HG03469 (cell line): ENCODE measurements around the gene YTHDF1.
"Not testable (repeated sequence)": the region's sequence is repeated elsewhere in the genome, so short reads cannot be mapped to it uniquely, and the experiment has no call there.

ENCODE experiments used
- ATAC-seq: cut with Tn5 transposase; IDR thresholded peaks from one replicate; pipeline ENCODE4 v1.9.1; 2021; ENCODE audit warnings: mild to moderate bottlenecking, moderate library complexity, moderate number of reproducible peaks; ENCODE audit not compliant: unreplicated experiment

YTHDF1 gene

DNA sequence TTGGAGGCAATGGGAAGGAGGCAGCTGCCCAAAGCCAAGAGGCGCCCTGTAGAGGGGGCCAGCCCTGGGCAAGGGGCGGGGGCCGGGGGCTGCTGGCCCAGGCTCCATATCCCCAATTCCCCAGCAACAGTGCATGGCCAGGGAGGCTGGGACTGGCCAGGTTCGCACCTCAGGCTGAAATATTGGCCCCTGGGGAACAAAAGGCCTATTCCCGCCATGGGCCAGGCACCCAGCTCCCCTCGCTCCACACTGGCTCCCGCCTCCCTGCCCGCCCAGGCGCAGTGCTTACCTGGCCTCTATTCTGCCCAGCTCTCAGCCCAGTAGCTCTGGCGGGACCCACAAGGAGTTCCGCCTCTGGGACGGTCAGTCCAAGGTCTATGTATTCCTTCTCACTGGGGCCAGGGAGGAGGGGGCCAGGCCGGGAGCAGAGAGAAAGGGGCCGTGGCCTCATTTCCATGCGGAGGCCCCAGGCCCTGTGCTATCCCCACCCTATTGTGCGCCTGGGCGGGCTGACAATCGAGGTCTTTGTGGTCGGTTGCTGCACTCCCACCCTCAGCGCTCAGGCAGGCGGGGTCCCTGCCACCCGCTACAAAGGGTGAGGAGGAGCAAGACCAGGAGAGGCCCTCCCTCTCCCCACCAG, 42.3 kb downstream of the YTHDF1 start:
- ATAC-seq = no peak

DNA sequence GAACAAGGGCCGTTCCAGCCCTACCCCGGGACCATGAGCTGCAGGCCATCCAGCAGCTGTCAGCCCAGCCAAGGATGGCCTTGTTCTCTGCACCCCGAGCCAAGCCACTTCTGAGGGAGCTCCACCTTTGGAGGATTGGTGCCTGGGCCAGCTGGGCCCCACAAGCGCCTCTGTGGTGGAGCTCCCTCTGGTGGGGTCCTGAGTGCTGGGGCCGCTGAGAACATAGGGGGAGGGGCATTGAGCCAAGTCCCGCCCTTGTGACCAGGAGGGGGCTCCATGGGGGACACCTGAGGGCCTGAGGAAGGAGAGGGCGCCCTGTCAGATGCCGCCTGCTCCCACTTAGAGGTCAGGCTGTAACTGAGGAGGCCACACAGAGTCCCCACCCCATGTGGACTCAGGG, 43.2 kb downstream of the YTHDF1 start:
- ATAC-seq = no peak

DNA sequence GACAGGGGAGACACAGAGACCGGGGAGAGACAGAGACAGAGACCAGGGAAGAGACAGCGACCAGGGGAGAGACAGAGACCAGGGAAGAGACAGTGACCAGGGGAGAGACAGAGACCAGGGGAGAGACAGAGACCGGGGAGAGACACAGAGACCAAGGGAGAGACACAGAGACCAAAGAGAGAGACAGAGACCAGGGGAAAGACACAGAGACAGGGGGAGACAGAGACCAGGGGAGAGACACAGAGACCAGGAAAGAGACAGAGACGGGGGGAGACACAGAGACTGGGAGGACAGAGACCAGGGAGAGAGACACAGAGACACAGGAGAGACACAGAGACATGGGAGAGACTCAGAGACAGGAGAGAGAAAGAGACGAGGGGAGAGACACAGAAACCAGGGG, 43.9 kb downstream of the YTHDF1 start:
- ATAC-seq = no peak

DNA sequence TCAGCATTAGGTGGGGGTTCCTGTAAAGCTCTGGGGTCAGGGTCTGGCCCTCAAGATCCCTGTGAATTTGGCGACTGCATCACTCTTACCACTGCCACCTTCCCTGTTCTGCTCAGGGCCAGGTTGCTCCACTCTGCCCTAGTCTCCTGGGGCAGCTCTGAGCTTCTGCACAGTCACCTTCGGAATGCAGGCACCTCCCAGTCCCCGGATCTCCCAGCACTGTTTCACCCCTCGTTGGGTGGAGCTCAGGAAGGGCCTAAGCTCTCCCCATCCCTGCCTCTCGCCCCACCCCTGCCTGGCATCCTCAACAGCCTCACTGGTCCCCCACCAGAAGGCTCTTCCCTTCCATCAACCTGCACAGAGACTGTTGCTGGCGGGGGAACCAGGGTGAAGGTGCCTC, 46.2 kb downstream of the YTHDF1 start:
- no peak for ATAC-seq

DNA sequence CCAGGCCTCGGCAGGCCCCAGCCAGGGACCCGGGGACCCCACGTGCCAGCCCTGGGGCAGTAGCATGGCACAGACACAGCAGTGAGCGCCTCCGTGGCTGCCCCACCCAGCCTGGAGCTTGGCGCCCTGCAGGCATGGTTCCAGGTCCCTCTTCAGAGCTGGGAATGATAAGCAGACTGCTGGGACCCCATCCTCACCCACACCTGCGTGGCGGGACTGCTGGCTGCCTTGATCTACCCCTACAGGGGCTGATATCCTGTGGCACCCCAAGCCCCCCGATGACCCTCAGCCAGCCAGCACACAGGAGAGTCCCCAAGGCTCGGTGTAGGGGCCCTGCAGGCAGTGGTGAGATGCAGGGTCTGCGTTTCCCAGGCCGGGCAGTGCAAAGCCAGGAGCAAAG, 47.1 kb downstream of the YTHDF1 start:
- no peak for ATAC-seq

DNA sequence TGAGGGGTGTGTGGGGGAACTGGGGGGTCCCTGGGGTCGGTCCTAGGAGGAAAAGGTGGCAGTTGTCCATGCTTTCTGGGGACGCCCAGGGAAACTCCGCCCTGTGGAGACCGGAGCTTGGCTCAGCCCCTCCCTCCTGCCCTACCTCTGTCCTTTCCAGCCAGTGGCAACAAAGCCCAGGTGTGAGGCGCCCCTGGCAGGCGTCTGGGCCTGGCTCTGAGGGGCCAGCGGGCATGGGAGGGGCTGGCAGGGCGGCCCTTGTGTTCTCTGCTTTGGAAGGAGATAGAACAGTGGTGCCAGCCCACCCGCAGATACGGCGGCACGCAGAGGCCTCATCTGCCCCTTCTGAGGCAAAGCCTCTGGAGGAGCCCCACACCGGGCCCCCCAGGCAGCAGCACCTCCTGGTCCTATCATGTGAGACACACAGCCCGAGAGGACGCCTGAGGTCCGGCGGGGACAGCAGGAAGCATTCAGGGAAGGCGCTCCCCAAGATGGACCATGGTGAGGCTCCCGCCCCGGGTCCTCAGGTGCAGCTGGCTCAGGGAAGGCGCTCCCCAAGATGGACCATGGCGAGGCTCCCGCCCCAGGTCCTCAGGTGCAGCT, 47.9 kb downstream of the YTHDF1 start:
- no peak for ATAC-seq

DNA sequence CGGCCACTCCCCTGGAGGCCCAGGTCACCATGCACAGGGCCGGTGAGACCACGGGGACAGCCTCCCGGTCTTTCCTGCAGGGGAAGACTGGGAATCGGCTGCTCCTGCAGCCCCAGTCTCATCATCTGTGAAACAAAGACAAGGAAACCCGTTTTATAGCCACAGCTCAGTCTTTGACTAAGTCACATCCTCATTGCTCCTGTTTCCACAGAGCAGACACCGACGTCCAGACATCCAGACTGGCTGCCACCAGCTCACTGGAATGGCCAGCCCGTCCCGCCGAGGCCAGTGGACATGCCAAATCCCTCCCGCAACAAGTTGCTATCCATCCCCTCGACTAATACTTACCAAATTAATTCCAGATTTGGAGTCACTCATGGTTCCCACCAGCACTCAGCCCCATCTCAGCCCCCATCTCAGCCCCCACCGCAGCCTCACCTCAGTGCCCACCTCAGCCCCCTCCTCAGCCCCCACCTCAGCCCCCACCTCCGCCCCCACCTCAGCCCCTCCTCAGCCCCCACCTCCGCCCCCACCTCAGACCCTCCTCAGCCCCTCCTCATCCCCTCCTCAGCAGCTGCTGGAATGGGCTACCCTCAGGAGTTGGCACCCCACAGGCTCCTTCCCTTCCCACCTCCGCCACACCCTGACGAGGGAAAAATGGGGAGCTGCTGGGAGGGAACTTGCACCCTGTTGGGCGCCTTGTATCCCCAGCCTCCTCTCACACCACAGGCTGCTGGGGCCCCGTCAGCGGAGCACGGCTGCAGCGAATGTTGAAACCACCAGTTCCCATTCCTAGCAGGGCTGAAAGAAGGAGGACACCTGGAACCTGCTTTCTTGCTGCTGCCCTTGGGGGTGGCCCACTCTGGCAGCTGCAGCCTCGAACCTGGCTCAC, 48.7 kb downstream of the YTHDF1 start:
- ATAC-seq = no peak

DNA sequence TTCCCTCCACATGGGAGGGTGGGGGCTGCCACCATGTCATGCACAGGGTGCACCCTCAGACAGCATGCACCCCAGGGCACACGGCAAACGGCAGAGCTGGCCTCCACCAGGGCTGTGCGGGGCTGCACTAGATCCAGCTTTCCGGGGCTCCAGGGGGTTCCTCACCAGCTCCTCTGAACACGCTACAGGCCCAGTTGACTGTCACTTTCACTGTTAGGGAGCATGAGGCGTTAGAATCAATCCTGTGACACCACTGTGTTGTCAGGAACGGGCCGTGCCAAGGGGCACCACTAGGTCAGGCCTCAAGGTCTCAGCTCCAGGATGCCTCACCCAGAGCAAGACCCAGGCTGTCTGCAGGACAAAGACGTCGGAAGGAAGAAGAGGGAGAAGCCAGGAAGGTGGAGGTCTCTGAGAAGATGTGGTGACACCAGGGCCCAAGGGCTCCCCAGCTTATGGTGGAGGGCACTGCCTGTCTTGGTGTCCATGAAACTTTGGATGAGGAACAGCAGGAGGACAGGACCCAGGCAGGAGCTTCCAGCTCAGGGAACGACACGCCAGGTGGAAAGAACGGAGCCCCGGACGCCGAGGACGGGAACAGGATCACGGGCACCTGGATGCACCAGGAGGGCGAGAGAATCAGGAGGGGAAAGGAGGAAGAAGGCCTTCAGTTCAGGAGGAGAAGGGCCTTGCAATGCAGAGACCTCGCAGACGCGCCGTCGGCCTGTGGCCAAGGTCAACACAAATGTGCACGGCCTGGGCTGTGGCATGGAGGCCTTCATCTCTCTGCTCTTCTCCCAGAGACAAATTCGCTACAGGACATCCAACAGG, 49.5 kb downstream of the YTHDF1 start:
- ATAC-seq = no peak

DNA sequence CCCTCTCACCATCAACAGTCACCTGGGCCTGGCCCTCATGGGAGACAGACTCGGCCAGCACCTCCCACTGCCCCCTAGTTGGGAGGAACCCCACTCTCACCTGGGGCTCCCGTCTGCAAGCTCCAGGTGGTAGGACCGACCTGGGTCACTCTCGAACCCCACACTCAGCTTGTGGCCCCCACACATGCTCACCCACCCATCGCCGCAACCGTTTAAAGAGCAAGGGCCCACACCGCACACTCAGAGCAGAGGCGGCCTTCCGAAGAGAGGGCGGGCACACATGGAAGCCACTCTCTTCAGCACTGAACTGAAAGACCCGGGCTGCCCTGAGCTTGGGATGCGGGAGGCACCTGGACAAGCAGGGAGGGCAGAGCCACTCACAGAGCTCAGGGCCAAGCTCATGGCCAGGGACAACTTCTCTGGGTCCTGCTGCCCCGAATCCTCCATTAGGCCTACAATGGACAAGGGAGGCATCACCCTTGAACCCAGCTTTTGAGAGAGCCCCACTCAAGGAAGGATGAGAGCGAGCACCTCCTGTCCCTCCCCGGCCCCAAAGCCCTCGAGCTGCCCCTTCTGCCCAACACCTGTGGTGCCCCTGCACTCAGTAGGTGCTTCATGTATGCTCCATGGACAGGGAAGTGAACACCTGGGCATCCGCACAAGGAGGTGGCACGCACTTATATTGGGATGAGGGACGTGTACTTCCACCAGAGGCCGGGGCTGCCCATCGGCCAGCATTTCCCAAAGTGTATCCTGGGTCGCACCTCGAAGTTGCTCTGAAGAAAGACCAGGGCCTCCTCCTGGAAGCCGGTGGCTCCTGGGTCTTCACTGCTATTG, 50.4 kb downstream of the YTHDF1 start:
- no peak for ATAC-seq

DNA sequence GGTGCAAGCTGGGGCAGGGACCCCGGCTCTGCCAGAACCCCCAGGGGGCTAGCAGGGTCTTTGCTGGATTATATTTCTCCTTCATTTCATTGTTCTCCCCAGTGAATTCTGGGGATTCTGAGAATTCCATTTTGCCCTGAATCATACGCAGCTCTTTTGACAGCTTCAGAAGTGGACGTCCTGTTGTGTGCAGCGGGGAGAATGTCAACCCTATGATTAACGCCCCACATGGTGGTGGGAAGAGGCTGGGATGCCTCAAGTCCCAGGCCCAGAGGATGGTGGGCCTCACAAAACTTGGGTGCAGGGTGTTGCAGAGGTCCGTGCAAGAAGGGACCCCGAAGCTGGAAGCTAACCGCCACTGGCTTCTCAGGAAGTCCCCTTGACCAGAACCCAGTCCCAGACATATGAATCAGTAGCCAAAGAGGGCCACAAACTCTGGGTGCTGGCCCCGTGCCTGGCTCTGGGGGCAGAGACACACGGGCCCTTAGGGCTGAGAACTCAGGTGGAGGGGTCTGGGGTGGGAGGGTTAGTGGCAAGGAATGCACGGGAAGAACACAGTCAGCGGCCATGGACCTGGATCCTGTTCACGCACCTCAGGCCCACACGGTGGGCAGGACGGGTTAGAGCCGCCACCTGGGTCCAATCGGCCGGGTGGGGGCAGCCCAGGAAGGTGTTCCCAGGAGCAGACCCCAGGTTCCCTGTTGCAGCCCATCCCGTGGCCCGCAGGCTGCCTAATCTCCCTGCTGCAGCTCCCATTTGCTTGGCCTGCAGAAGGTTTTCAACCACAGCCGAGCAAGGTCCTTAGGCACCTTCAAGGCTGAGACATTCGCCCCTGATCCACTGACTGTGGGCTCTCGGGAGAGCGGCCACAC, 51.2 kb downstream of the YTHDF1 start:
- ATAC-seq = no peak

DNA sequence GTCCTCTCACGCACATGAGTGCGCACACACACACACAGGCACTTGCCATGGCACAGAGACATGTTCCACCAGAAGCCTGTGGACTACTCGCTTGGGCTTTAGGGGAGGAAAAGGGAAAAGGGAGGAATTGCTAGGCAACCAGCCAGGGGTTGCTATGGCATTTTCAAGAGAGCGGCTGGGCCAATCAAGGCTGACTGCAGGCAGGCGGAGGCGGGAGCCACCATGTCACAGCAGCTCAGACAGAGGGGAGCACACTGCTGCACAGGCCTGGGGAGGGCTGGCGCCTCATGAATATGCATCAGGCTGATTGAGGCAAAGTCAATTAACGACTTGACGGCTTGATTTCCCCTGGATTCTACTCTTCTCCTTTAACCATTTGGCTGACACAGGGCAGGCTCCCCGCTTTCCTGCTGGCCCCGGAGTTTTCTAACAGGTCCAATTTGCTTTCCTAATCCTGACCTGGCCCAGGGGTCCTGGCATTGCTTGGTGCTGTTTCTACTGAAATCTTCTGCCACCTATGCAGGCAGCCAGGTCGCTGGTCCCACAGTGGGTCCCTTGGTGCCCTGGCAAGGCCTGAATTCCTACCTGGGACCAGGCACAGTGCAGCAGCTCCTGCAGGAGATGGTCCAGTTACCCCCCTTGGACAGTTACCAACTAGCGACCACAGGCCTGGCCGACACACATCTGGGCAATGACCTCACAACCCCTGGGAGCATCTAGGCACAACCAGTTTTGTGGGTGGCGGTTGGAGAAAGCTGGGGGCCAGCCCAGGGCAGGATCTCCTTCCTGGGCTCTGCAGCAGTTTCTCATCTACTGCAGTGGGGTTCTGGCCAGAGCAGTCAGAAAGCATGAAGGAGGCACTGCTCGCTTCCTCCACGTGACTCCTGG, 52.1 kb downstream of the YTHDF1 start:
- ATAC-seq = no peak

DNA sequence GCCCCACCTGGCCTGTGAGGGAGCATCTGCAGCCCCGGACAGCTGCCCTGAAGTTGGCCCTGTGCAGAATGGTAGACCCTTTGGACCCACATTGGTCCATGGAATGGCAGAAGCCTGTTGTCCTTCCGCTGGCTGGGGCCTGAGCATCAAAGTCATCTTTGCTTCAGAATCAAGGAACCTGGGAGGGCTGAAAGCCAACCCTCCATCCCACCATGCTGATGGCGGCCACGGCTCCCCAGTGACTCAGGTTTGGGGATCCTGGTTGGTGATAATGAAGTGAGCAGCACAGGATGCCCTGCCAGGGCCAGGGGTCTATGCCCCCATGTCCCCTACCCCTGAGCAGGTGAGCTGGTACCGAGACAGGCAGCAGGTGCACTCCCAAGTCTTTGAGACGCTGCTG, 52.8 kb downstream of the YTHDF1 start:
- no peak for ATAC-seq

DNA sequence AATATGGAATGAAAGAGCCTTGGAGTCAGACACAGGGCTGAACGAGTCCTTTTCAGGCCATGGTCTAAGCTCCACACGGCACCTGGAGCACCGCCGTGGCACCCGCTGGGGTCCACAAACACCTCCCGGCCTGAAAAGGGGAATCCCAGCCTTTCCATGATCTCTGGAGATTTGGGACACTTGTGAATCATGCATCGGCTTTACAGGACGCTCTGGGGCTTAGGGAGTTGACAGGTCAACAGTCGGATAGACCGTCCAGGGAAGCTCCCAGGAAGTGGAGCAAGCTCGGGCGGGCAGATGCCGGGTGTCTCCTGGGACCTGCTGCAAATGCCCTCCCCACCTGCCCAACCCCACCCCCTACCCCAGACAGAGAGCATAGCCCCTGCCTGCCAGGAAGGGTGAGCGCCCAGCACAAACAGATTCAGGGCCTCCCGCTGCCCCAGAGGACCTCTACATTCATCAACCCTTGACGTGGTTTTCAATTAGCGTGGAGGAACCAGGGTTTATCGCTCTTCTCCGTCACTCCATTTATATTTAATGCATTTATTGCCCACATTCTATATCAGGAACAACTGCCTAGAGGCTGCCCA, 53.6 kb downstream of the YTHDF1 start:
- ATAC-seq = no peak

DNA sequence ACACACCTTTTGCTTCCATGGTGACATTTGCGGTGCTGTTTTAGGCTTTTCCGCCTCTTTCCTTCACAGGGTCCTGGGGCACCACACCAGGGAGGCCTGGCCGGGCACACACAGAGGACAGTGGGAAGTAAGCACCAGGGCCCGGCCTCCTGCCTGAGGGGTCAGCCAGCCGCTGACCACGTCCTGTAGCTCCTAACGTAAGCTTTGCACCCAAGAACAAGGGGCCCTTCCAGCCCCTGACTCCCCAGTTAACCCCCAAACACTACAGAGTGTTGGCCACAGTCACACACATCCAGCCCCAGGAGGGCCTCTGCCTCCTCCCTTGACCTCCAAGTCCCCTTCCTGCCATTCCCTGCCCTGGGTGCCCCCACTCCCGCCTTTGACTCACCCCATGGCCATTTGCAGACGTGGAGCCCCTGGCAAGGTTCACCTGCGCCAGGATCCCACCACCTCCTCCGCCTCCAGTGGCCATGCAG, 54.7 kb downstream of the YTHDF1 start:
- ATAC-seq = no peak

DNA sequence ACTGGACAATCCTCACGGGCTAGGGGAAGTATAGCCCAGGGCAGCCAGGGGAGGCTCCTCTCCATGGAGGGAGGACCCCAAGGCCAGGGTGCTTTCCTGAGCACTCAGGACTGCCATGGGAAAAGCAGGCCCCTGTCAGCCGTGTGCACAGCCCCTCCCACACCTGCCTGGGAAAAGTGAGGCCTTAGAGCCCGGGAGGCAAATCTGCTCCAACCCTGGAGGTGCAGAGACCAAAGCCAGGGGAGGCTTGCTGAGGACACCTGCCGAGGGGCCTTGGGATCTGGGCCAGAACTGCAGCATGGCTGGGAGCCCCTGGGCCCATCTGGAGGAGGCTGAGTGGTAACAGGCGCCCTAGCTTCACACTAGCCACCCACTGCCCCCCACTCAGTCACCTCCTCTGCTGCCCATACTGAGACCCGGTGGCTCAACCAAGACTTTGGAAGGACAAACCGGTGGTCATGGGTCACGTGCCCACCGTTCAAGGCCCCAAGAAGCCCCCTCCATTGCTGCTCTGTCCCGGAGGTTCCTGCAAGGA, 55.2 kb downstream of the YTHDF1 start:
- no peak for ATAC-seq

DNA sequence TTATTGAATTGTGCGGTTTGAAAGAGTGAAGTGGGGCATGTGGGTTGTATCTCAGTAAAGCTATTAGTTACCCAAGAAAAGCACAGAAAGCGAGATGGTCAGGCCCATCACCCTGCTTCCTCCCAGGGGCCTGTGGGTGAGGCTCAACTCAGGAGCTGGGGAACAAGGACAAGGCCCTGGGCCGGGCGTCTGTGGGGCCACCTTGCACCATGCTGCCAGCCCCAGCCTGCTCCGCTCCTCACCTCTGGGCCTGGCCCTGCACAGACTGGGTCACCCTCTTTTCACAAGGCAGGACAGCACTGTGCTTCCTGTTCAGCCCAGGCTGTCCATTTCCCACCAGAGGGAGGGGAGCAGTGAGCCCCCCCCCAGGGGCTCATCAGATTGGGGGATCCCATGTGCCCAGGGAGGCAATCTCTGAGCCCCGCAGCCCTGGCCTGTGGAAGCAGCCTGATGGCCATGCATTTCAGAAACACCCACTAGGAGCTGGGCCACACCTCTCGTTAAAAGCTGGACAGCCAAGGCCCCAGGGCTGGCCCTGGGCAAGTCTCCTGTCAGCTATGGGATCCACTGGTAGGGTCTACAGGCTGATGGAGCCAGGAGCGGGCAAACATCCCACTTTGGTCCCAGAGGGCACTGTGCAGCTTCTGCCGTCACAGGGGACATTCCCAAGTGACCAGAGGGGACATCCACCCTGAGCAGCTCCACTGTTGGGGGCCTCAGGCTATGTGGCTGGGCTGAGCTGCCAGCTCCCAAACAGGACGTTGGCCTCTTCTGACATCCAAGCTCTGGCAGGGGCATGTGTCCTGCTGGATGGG, 55.9 kb downstream of the YTHDF1 start:
- no peak for ATAC-seq

DNA sequence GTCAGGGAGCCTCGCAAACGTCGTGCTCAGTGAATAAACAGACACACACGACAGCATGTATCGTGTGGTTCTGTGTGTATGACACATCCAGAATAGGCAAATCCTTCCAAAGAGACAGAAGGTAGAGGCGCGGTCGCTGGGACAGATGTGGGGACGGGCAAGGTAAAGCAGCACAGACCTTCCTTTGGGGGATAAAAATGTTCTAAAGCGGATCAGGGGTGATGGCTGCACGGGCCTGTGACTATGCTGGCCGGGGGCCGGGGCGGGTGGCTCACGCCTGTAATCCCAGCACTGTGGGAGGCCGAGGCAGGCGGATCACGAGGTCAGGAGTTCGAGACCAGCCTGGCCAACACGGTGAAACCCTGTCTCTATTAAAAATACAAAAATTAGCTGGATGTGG, 56.7 kb downstream of the YTHDF1 start:
- ATAC-seq = not testable (repeated sequence)
